GM20431 (cell line): ENCODE data around the gene RET.
"Not testable (repeated sequence)": the region's sequence is repeated elsewhere in the genome, so short reads cannot be mapped to it uniquely, and the experiment has no call there.

Experiments
- in situ Hi-C: fragments of 300-500 bp; cut with MseI, MboI; formaldehyde crosslinking; loops from one replicate; pipeline ENCODE4 v1.15.0; 2020; ENCODE audit warnings: low sequenced_read_pairs; ENCODE audit not compliant: unreplicated experiment

Gene RET

DNA sequence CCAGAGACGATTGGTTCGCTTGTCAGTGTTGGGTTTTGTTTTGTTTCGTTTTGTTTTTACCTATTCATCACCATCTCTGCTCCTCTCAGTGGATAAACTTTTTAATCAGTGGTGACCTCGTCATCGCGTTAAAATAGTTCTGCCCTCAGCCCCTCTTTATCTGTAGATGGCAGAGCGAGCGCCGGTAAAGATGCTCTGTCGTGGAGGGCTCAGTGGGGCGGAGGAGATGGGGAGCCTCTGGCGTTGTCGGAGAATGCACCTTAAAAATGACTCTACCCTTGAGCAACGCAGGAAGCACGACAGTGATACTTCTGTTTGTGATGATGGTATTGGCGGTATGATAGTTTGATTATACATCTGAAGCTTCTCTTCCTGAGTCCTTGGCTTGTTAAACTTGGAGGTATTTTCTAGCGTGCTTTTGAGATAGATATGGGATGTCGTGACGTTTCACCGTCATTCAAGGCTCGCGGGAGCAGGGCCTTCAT, 61.9 kb downstream of the RET start:
- in situ Hi-C loops: no loop called here

DNA sequence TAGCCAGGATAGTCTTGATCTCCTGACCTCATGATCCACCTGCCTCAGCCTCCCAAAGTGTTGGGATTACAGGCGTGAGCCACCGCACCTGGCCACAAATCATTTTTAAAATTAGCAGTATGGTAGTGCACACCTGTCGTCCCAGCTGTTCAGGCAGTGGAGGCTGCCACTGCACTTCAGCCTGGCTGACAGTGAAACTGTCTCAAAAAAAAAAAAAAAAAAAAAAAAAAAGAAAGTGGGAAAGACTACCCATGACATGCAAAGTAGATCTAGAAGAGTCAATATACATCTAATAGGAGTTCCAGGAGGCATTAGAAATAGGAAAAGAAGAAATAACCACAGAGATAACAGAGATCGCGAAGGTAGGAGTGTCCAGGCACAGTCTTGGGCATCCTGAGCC, 64.6 kb downstream of the RET start:
- in situ Hi-C loops: no loop called here

DNA sequence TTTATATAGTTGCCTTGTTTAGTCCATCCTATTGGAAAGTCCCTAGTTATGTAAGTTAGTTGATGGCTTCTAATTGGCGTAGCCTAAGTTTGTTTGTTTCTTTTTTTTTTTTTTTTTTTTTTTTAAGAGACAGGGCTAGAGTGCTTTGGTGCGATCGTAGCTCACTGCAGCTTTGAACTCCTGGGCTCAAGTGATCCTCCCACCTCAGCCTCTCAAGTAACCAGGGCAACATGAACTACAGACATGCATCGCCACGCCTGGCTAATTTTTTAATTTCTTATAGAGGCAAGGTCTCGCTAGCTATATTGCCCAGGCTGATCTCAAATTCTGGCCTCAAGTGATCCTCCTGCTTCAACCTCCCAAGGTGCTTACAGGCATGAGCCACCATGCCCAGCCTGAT, 68.4 kb downstream of the RET start:
- in situ Hi-C loops: no loop called here

DNA sequence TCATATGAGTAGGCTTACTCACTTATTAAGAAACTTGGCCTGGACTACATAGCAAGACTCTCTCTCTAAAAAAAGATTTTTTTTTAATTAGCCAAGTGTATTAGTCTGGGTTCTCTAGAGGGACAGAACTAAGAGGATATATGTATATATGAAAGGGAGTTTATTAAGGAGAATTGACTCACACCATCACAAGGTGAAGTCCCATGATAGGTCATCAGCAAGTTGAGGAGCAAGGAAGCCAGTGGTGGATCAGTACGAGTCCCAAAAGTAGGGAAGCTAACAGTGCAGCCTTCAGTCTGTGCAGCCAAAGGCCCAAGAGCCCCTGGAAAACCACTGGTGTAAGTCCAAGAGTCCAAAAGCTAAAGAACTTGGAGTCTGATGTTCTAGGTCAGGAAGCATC, 69.1 kb downstream of the RET start:
- in situ Hi-C loops: not testable (repeated sequence)

DNA sequence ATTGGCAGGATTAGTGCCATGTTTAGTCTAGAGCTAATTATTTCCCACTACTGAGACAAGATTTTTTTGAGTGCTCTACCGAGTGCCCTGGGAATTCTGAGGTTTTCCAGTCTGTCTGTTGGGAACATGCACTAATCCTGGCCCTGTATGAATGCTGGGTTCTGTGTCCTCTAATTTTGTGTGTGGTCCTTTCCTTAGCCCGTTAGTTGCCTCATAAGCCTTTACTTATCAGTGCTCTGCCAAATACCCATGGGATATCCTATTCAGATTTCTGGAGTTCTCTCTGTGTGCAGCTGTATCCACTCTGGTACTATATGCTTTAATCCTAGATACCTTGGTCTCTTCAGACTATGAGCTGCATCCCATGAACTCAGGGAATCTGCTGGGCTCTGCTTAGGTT, 74.5 kb downstream of the RET start:
- in situ Hi-C loops: no loop called here

DNA sequence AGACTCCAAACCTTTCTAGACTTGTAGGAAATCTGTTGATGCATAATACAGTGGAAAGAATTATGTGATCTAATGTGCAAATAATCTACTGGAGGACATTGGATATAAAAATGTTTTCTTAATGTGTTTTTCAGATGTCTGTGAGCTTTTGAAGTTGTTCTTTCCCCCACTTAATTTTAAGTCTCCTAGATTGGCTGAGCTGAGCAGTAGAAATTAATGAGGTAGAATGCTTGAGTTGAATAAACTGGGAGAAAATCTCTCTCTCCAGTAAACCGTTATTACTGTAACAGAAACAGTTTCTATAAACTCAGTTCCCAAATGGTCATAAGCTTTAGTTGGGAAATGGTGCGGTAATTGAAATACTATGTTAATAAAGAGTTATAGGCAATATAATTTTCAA, 77.0 kb downstream of the RET start:
- in situ Hi-C loops: no loop called here

DNA sequence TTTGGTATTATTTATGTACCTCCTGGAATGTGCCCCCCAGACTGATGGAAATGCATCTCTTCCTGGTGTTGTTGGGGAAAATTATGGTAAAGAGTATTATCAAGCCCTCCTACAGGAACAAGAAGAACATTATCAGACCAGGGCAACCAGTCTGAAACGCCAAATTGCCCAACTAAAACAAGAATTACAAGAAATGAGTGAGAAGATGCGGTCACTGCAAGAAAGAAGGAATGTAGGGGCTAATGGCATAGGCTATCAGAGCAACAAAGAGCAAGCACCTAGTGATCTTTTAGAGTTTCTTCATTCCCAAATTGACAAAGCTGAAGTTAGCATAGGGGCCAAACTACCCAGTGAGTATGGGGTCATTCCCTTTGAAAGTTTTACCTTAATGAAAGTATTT, 78.4 kb downstream of the RET start:
- in situ Hi-C loops: no loop called here

DNA sequence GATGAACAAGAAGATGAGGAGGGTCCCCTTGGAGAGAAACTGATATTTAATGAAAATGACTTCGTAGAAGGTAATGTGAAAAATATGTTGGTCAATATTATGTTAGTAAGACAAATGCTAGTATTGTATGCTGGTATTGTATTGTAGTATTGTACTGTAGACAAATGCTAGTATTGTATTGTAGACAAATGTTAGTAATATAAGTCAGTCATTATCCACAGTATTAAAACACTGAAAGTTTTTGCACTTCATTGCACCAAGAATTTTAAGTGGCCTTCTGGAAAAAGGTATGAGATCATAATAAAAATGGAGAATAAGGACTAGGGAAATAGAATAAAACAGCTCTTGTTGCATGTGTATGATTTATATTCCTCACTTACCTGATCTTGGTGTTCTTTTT, 78.9 kb downstream of the RET start:
- in situ Hi-C loops: no loop called here

DNA sequence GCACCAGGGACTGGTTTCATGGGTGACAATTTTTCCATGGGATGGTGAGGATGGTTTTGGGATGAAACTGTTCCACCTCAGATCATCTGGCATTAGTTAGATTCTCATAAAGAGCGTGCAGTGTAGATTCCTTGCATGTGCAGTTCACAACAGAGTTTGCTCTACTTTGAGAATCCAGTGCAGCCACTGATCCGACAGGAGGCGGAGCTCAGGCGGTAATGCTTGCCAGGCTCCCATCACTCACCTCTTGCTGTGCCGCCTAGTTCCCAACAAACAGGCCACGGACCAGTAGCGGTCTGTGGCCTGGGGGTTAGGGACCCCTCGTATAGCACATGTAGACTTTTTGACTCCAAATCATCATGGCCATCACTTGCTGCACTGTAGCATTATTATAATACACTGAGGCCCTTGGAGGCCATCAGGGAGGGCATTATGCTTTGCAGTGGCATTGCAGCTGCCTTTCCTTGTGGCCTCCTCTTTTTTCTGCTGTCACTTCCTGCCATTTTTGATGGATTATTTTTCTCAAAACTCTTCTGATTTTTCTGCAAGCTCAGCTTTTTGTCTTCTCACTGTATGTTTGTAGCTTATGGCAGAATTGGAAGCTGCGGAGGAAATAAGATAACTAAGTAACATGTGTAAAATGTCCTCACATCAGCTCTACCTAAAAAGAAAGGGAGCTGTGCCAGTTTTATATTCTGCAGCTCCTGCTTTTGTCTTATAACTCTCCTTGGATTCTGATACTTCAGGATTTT, 79.9 kb downstream of the RET start:
- in situ Hi-C loops: no loop called here

DNA sequence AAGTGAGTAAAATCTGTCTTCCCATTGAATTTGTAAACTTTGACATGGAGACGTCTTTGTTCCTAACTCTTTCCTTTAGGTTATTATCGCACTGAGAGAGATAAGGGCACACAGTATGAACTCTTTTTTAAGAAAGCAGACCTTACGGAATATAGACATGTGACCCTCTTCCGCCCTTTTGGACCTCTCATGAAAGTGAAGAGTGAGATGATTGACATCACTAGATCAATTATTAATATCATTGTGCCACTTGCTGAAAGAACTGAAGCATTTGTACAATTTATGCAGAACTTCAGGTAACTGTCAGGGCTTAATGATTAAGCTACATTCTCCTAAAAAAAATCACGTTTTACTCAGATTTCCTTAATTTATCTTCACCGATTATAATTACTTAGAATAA, 81.8 kb downstream of the RET start:
- in situ Hi-C loops: no loop called here

DNA sequence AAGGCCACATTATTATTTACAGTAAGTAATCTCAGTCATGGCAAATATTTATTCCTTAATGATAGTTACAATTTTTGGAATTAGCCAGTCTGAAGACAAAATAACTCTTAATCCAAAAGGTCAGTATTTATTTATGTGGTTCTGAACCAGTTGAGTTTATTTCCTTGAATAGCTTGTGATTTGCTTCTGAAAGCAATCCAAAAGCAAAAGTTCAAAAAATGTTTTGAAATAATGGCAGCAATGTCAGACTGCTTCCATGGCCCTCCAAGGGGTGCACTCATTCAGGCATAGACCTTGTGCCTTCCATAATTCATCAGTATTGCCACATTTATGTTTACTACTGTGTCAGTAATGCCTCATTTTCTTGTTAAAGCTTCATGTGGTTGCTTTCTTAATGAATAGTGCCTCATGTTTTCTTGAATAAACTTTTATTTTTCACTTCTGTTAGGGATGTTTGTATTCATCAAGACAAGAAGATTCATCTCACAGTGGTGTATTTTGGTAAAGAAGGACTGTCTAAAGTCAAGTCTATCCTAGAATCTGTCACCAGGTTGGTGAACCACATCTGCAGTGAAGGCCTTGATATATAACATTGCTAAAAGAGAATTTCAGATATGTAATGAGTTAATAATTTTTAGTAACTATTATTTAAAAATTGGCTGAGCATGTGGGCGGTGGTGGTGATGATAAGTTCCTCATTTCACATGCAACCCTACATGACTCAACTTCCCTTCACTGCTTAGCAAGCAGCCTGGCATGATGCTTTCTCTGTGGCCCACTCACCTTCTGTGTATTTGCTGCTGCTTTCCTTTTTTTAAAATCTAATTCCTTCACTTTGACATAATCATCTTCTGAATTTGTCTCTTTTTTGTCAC, 83.4 kb downstream of the RET start:
- in situ Hi-C loops: no loop called here

DNA sequence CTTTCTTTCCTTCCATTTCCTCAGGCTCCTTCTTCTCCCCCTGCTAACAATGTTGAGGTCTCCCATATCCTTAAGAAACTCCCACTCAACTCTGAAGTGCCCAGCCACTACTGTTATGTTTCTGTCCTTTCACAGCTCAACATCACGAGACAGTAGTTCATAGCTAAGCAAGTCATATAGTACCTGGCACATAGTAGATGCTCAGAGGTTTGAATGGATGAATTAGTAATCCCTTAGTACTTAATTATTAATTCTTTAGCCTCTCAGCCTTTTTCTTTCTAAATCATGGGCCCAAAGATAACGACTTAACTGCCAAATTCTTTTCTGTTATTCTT, 84.0 kb downstream of the RET start:
- in situ Hi-C loops: no loop called here

DNA sequence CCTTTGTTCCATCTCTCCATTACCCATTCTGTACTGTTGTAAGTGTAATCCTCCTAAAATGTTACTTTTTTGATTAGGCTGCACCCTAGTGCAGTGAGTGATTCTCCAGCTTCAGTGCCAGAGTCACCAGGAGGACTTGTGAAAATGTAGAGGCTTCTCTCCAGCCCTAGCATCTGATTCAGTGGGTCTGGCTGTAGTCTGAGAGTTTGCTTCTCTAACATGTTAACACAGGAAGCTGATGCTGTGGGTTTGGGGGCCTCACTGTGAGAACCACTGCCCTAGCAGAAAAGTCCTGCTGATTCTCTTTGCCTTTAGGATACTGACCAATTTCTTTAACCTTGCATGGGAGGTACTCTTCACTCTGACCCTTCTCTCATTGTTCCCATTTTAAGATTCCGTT, 85.7 kb downstream of the RET start:
- in situ Hi-C loops: no loop called here

DNA sequence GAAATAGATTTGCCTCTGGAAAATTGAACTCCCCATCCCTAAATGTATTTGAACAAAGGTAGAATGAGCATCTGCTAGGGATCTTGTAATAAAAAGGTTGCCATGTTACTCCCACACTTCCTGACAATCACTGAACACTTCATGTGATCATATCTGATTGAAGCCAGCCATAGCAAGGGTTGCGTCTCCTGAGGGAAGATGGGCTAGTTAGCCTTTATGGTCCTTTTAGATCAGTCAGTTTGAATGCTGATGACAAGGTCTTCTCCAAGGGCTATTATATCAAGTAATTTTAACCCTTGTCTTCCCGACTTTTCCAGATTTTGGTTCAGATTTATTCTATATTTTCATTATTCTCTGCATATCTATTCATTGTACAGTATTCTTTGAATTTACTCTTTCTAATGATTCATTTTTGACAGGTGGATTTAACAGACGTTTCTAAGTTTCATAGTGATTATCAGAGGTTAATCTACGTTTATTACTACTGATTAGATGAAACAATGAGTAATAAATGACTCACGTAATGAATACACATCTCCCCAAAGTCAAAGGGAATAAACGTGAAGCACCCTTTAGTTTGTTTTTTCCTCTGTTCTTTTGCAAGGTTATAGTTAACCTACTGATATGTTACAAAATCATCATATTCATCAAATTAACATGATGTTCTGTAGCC, 89.5 kb downstream of the RET start:
- in situ Hi-C loops: no loop called here

DNA sequence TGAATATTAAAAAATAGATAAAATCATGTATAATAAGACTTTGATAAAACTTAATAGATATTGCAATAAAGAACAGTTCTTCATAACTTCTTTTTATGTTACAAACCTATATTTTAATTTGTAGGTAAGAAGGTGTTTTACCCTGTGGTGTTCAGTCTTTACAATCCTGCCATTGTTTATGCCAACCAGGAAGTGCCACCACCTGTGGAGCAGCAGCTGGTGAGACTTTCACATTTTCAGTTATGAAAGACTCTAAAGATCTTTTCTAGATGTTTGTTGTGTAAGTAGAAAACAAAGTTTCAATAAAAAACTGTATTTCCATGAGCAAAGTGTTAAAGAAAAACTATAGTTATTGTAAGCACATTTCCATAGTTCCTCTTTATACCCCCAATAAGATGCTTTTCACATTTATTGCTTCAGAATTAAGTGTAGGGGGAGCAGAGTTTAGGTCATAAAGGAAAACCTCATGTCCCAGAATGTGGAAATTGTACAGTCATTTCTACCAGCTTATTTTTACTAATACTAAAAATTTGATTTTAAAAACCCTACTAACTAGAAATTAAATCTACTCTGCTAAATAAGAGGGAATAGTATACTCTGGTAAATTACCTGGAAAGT, 90.1 kb downstream of the RET start:
- in situ Hi-C loops: no loop called here

DNA sequence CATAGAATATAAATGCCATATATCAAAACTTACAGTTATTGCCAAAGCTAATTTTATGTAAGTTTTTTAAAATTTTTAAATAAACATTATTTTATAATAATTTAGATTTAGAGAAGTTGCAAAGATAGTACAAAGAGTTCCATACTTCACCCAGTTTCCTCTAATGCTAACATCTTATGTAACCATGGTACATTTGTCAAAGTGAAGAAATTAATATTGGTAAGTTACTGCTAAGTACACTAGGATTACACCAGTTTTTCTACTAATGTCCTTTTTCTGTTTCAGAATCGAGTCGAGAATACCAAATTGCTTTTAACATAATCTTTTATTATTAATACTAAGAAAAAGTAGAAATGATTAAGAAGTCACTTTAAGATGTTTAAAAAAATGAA, 90.6 kb downstream of the RET start:
- in situ Hi-C loops: no loop called here

DNA sequence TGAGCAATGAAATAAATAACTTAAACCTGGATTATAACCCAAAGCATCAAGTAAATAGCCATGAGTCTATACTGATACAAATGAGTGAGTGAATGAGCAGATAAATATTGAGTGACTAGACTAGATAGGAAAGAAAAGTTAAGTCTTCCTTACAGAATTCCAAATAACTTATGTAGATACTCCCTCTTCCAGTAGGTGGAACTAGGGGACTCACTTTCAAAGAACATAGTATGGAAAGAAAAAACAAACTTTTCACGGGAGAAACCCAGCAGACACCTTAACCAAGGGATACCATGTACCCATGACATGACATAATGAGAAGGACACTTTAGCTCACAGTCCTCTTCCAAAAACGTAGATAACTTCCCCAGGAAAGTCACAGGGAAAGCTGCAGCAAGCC, 93.6 kb downstream of the RET start:
- in situ Hi-C loops: no loop called here

DNA sequence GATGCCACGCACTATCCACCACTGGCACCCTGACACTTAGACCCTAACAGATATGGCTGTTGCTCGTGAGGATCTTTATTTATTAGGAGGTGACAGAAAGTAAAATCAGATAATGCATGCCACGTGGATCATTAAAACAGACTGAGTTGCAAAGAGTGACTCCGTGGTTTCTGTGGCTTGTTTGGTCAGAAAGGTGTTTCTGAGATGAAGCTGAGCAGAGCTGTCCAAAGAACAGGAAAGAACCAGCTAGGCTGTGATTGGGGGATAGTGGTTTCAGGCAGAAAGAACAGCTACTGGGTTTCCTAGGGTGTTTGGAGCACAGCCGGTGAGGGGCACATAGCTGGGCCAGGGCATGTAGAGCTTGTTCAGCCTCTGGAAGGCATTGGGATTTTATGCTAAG, 95.8 kb downstream of the RET start:
- in situ Hi-C loops: no loop called here

DNA sequence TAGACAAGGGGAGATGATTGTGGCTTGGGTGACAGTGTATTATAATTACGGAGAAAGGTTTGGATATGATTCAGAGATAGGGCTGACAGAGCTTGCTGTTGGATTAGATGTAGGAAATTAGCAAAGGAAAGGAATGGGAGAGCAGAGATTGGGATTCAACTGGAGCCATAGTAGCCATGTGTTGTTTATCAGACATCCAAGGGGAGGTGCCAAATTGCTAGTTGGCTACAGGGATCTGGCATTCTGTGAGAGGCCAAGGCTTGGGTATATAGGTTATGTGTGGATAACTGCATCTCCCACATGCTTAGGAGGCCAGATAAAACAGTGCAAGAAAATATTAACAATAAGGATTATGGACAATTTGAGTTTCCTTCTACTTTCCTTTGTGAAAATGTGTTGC, 96.3 kb downstream of the RET start:
- in situ Hi-C loops: no loop called here

DNA sequence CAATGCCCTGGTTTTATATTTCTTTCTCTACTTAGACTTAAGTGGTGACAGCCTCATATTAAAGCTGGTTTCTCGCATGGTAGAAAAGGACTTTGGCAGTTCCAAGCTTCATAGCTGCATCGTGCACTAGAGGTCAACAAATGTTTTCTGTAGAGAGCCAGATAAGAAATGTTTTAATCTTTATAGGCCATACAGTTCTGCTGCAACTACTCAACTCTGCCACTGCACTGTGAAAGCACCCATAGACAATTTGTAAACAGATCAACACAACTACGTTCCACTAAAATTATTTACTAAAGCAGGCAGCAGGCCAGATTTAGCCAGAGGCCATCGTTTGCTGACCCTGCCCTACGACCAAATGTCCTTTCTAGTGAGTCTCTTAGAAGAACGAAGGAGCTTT, 98.1 kb downstream of the RET start:
- in situ Hi-C loops: no loop called here

DNA sequence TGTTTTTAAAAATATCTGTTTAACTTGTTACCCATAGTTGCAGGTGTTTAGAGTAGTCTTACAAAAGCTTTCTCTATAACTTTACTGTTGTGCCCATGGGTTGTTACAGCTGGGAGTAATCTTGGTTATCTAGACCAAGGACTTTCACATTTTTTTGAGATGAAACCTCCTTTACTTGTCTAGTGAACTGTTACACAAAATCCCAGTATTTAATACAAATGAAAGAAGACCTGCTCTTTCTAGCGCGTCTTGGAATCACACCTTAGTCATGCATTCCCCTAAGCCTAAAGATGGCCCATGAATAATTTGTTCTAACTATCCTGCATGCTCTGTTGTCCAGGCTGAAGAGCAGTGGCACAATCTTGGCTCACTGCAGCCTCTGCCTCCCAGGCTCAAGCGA, 99.4 kb downstream of the RET start:
- in situ Hi-C loops: no loop called here
